Neural crest cell (in vitro differentiated cells): ENCODE data around the gene EVI5L. TPM values are rescaled to one million over a fixed set of nuclear protein-coding genes. Genes with fewer than 3 reads are reported as not detected.

ENCODE experiments used
- DNase-seq: peaks from one replicate; pipeline ENCODE4 v3.0.0; 2021; ENCODE audit warnings: low read depth, mixed read lengths, low spot score
- H3K27ac Mint-ChIP-seq: one replicate; pipeline ENCODE4 v1.8.0; 2021; ENCODE audit warnings: mild to moderate bottlenecking, mixed read lengths; ENCODE audit not compliant: unreplicated experiment
- H3K27me3 Mint-ChIP-seq: 2 replicates; pipeline ENCODE4 v1.8.0; 2021; ENCODE audit warnings: low read depth, mild to moderate bottlenecking, mixed read lengths
- H3K36me3 Mint-ChIP-seq: 2 replicates; pipeline ENCODE4 v1.8.0; 2021; ENCODE audit warnings: low read depth, mild to moderate bottlenecking, mixed read lengths
- H3K4me1 Mint-ChIP-seq: 2 replicates; pipeline ENCODE4 v1.8.0; 2021; ENCODE audit warnings: mixed read lengths
- H3K4me3 Mint-ChIP-seq: one replicate; pipeline ENCODE4 v1.8.0; 2021; ENCODE audit warnings: mild to moderate bottlenecking, mixed read lengths
- H3K9me3 Mint-ChIP-seq: 2 replicates; pipeline ENCODE4 v1.8.0; 2021; ENCODE audit warnings: mixed read lengths
- total RNA-seq: library from RNA; stranded (reverse); gene quantifications from 2 replicates; pipeline ENCODE4 v1.2.1, GENCODE V29; 2021
- TF ChIP-seq, protein P1 (sequence below): fragments of 200-600 bp; sonication (generic); conservative IDR thresholded peaks from 2 replicates; pipeline ENCODE4 v1.5.0; 2021; ENCODE audit warnings: antibody characterized with exemption, mild to moderate bottlenecking

EVI5L gene
- total RNA-seq, 1 donor from 2014 or later: 19.5 TPM

DNA sequence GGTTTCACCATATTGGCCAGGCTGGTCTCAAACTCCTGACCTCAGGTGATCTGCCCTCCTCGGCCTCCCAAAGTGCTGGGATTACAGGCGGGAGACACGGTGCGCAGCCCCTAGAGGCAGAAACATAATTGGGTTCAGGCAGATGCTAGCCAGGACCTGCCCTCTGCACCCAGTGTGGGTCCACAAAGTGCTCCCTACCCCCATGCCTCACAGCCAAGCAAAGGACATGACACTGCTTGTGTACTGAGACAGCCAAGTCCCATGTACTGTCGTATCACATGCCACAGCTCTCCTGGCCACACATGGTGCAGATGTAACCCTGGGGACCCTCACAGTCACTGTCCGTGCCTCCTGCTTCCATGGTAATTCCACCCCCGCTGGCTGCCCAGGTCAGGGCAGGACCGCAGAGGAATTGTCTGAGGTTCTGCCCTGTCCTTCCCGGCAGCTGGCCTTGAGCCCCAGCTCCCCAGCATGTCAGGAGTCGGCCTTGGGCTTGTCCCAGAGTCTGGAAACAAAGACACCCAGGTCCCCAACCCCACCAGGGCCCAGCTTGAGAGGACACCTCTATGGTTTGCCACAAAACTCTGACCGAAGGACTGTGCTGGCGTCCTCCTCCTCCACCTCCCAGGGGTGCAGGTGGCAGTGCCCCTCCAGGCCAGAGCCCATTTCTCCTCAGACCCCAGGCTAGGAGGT lies 36.5 kb downstream of the EVI5L start:
- no peak overlapping the region for H3K27ac Mint-ChIP-seq
- TF ChIP-seq, protein P1, sequence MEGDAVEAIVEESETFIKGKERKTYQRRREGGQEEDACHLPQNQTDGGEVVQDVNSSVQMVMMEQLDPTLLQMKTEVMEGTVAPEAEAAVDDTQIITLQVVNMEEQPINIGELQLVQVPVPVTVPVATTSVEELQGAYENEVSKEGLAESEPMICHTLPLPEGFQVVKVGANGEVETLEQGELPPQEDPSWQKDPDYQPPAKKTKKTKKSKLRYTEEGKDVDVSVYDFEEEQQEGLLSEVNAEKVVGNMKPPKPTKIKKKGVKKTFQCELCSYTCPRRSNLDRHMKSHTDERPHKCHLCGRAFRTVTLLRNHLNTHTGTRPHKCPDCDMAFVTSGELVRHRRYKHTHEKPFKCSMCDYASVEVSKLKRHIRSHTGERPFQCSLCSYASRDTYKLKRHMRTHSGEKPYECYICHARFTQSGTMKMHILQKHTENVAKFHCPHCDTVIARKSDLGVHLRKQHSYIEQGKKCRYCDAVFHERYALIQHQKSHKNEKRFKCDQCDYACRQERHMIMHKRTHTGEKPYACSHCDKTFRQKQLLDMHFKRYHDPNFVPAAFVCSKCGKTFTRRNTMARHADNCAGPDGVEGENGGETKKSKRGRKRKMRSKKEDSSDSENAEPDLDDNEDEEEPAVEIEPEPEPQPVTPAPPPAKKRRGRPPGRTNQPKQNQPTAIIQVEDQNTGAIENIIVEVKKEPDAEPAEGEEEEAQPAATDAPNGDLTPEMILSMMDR: no peak
- DNase-seq: no peak
- peaks cover 11% of the 10 kb centered on the region for H3K4me1 Mint-ChIP-seq
- H3K36me3 Mint-ChIP-seq: no peaks in the 10 kb centered on the region
- peaks cover 3% of the 10 kb centered on the region for H3K9me3 Mint-ChIP-seq
- H3K4me3 Mint-ChIP-seq: peak overlapping the region; percentile 34
- H3K27me3 Mint-ChIP-seq: peaks cover 31% of the 10 kb centered on the region

GRCh38 chr19:7867092-7867844 lies 37.2 kb downstream of the EVI5L start:
- Mint-ChIP-seq H3K4me1 (peaks cover 18% of the 10 kb centered on the region), H3K36me3 (no peaks in the 10 kb centered on the region), H3K27me3 (peaks cover 35% of the 10 kb centered on the region), H3K4me3 (peak overlapping the region; percentile 38), H3K9me3 (peaks cover 3% of the 10 kb centered on the region), H3K27ac (no peak overlapping the region)
- TF ChIP-seq, protein P1: no peak
- no peak for DNase-seq

GRCh38 chr19:7868326-7868670 lies 38.3 kb downstream of the EVI5L start:
- no peaks in the 10 kb centered on the region for H3K36me3 Mint-ChIP-seq
- no peak for DNase-seq
- TF ChIP-seq, protein P1: no peak
- no peak overlapping the region for H3K27ac Mint-ChIP-seq
- H3K27me3 Mint-ChIP-seq: peaks cover 34% of the 10 kb centered on the region
- peaks cover 18% of the 10 kb centered on the region for H3K4me1 Mint-ChIP-seq
- H3K9me3 Mint-ChIP-seq: peaks cover 3% of the 10 kb centered on the region
- no peak overlapping the region for H3K4me3 Mint-ChIP-seq

GRCh38 chr19:7868671-7869452 lies 38.8 kb downstream of the EVI5L start:
- Mint-ChIP-seq H3K27me3 (peaks cover 37% of the 10 kb centered on the region), H3K4me3 (peak overlapping the region; percentile 64), H3K9me3 (peaks cover 3% of the 10 kb centered on the region), H3K4me1 (peaks cover 18% of the 10 kb centered on the region), H3K36me3 (no peaks in the 10 kb centered on the region), H3K27ac (no peak overlapping the region)
- TF ChIP-seq, protein P1: peak; percentile 85
- peak; percentile 57 for DNase-seq

GRCh38 chr19:7869453-7869909 lies 39.5 kb downstream of the EVI5L start:
- DNase-seq: peak; percentile 39
- peaks cover 3% of the 10 kb centered on the region for H3K9me3 Mint-ChIP-seq
- no peak overlapping the region for H3K4me3 Mint-ChIP-seq
- H3K4me1 Mint-ChIP-seq: peaks cover 18% of the 10 kb centered on the region
- TF ChIP-seq, protein P1: peak; percentile 35
- H3K27ac Mint-ChIP-seq: no peak overlapping the region
- peaks cover 35% of the 10 kb centered on the region for H3K27me3 Mint-ChIP-seq
- H3K36me3 Mint-ChIP-seq: no peaks in the 10 kb centered on the region
